GM19035 (cell line): ENCODE data around the gene MAGOH.
A peak's percentile ranks its signal among the peaks of the same experiment; 100 is the strongest.
"Not testable (repeated sequence)": the region's sequence is repeated elsewhere in the genome, so short reads cannot be mapped to it uniquely, and the experiment has no call there.

Source experiments
- ATAC-seq: cut with Tn5 transposase; IDR thresholded peaks from one replicate; pipeline ENCODE4 v1.9.1; 2021; ENCODE audit not compliant: unreplicated experiment

Gene MAGOH

GRCh38 chr1:53238197-53239155 lies at the start of gene MAGOH:
Gene MAGOH, minus strand, starts transcription at chr1:53238518. Its CDS starts 70 bp downstream, at chr1:53238448.
- peak; percentile 95 for ATAC-seq

GRCh38 chr1:53286955-53287354 lies 48.6 kb upstream of the MAGOH start:
- no peak for ATAC-seq

GRCh38 chr1:53285969-53286760 lies 47.8 kb upstream of the MAGOH start:
- no peak for ATAC-seq

GRCh38 chr1:53285546-53285945 lies 47.2 kb upstream of the MAGOH start:
- ATAC-seq: no peak

GRCh38 chr1:53284224-53285020 lies 46.1 kb upstream of the MAGOH start:
- ATAC-seq: no peak

GRCh38 chr1:53283156-53283555 lies 44.8 kb upstream of the MAGOH start:
- not testable (repeated sequence) for ATAC-seq

- no peak for ATAC-seq
Measured at GRCh38 chr1:53281133-53281532, 42.8 kb upstream of the MAGOH start.

- ATAC-seq: no peak
Measured at GRCh38 chr1:53280496-53280895, 42.2 kb upstream of the MAGOH start.

GRCh38 chr1:53279296-53280200 lies 41.2 kb upstream of the MAGOH start:
- ATAC-seq: no peak

- ATAC-seq: no peak
Measured at GRCh38 chr1:53278298-53278725, 40.0 kb upstream of the MAGOH start.

- no peak for ATAC-seq
Measured at GRCh38 chr1:53277326-53277725, 39.0 kb upstream of the MAGOH start.

GRCh38 chr1:53276902-53277281 lies 38.6 kb upstream of the MAGOH start:
- ATAC-seq: no peak

- no peak for ATAC-seq
Measured at GRCh38 chr1:53276153-53276901, 38.0 kb upstream of the MAGOH start.

GRCh38 chr1:53275566-53275965 lies 37.2 kb upstream of the MAGOH start:
- no peak for ATAC-seq

- no peak for ATAC-seq
Measured at GRCh38 chr1:53274541-53275185, 36.3 kb upstream of the MAGOH start.

- no peak for ATAC-seq
Measured at GRCh38 chr1:53274026-53274425, 35.7 kb upstream of the MAGOH start.

- no peak for ATAC-seq
Measured at GRCh38 chr1:53273526-53273925, 35.2 kb upstream of the MAGOH start.

- no peak for ATAC-seq
Measured at GRCh38 chr1:53272349-53272748, 34.0 kb upstream of the MAGOH start.
